GM19452 (cell line): Measurements from ENCODE around the gene SLC8A1.
"Not testable (repeated sequence)": the region's sequence is repeated elsewhere in the genome, so short reads cannot be mapped to it uniquely, and the experiment has no call there.

Experiments used
- ATAC-seq: cut with Tn5 transposase; IDR thresholded peaks from one replicate; pipeline ENCODE4 v1.9.1; 2021; ENCODE audit not compliant: unreplicated experiment

Gene SLC8A1

DNA sequence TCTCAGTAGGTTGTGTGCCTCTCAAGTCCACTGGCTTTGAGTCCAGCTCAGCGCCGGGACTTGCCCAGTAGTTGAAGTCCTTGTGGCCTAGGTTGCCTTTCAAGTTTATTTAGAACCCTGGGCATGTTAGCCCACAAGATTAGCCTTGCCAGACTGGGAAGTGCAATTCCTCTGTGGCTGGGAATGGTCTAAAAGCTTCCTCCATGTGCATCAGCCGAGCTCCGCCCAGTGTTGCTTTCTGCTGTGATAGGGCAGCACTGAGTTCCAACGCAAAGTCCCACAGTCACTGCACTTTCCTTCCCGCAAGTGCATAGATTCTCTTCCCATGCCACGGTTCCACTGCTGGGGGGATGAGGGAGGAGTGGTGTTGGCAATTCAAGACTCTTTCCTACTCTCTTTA, 364.0 kb downstream of the SLC8A1 start:
- ATAC-seq = no peak

GRCh38 chr2:40087434-40087833, 364.5 kb downstream of the SLC8A1 start:
- no peak for ATAC-seq

- ATAC-seq = no peak
Observed at GRCh38 chr2:40085786-40086185, 366.1 kb downstream of the SLC8A1 start.

DNA sequence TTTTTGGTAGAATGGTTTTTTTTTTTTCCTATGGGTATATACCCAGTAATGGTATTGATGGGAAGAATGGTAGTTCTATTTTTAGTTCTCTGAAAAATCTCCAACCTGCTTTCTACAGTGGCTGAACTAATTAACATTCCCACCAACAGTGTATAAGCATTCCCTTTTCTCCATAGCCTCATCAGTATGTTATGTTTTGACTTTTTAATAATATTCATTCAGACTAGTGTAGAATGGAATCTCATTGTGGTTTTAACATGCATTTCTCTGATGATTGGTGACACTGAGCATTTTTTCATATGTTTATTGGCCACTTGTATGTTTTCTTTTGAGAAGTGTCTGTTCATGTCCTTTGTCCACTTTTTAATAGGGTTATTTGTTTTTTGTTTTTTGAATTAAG, 378.6 kb downstream of the SLC8A1 start:
- not testable (repeated sequence) for ATAC-seq

DNA sequence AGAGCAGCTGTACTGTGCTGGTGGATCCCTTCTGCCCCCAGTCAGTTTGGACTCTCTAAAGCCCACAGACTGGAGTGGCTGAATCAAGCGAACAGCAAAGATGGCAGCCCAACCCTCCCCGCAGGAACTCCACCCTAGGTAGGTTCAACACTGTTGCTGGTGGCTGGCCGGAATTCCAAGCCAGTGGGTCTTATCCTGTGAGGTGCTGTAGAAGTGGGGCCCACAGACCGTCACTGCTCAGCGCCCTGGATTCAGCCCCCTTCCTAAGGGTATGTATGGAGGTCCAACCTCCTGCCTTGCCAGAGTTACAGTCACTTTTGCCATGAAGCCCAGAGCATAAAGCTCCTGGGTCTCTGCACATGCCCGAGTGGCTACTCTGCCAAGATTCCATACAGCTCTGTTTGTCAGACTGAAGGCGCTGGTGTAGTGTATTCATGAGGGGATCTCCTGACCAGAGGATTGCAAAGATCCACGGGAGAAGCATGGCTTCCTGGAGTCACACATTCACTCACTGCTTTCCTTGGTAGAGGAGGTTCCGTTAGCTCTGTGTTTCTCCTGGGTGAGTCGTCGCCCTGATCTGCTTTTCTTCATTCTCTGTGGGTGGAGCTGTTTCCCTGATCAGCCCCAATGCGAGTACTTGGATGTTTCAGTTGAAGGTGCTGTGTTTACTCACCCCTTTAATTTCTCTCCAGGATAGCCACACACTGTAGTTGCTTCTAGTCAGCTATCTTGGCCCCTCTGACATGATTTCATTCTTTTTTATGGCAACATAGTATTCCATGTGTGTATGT, 379.3 kb downstream of the SLC8A1 start:
- no peak for ATAC-seq

DNA sequence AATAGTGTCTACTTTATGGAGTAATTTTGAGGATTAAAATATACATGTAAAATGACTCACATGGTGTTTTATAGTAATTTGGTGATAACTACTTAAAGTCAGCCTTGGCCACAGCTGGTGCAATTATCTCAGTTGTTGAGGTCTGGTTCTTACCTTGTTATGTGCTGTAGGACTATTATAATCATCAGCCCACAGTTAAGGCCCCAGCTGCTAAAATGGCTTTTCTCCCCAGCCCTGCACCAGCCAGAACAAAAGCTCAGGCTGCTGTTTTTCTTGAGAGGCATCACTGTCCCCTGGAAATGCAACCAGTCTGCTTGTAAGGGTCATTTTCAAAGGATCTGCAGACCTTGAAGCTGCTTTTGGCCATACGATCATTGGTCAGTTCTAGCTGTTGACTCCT, 389.5 kb downstream of the SLC8A1 start:
- no peak for ATAC-seq

DNA sequence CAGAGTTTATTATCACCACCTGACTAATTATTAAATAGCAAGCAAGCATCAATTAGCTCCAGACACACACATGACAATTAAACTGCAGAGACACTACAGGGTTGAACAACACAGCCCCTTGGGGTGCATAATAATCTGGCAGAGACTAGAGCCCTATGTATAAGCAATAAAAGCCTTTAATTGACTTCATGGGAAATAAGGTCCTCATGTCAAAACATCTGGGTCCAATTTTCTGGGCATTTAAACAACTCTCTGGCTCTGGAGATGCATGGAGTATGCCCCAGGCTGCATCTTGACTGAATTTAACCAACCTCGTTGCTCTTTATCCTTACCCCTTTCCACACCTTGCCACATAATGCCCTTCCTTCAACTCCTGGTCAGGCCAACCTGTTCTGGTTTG, 402.1 kb downstream of the SLC8A1 start:
- ATAC-seq = no peak

DNA sequence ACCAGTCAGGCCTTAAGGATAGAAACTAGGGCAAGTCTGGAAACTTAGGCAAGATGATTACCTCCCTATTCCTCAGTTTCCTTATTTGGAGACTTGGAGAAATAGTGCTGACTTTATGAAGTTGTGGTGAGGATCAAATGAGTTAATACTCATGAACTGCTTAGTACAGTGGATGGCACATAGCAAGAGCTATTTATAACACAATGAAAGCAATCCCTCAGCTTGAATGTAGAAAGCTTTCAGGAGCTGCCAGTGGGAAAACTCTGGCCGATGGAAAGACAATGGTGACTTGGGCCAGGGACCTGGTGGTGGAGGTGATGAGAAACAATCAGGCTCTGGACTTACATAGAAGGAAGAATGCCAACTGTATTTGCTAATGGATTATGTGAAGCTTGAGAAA, 403.4 kb downstream of the SLC8A1 start:
- ATAC-seq = no peak

- no peak for ATAC-seq
Observed at GRCh38 chr2:40047406-40047805, 404.5 kb downstream of the SLC8A1 start.
